ENCODE data around the gene ADGRV1.

ADGRV1 gene

DNA sequence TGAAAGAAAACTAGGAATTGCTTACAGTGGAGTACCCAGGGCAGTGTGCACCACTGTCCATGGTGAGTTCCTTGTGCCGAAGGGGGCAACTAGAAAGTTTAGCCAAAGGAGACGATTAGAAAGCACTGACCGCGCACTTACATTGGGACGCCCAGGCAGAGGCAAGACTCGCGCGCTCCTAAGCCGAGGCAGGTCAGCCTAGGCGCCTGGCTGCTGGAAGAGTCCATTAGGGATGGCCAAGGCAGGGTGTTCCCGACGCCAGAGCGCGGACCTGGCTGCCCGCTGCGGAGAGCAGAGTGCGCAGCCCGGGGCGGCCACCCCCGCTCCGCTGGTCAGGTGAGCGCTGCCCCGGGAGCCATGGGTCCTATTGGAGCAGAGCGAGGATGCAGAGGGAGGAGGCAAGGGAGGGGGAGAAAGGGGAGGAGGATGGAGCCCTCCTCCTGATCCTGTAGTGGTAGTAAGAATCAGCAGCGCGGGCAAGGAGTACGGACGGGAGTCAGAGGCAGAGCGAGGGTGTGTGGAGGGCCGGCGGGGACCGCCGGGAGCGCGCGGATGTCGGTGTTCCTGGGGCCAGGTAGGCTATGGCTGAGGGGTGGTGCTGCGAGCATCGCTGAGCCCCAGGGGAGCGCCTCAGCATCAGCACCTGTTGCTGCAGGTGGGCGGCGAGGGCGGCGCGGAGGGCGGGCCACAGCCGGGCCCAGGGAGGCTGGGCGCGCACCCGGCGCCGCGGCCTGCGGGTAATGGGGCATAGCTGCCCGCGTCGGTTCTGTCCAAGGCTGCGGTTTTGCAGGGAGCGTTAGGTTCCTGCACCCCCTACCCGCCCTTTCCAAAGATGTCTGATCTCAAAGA lies at the start of gene ADGRV1:
TSS of gene ADGRV1 (plus strand) at position 454 of the 849 bp plus-strand sequence. CDS start at position 553, 99 bp downstream.
- peak within 1 kb of the TSS; percentile 72 for H3K4me3 Mint-ChIP-seq
- no peak within 1 kb of the TSS for H3K27ac Mint-ChIP-seq
- H3K27me3 Mint-ChIP-seq = peaks cover 53% of the 10 kb centered on the region
- H3K9me3 Mint-ChIP-seq = no peaks in the 10 kb centered on the region
- H3K36me3 Mint-ChIP-seq = no peaks in the 10 kb centered on the region
- peaks cover 13% of the 10 kb centered on the region for H3K4me1 Mint-ChIP-seq

- Mint-ChIP-seq H3K4me3 (no peak overlapping the region), H3K9me3 (no peaks in the 10 kb centered on the region), H3K4me1 (peaks cover 6% of the 10 kb centered on the region), H3K27me3 (no peaks in the 10 kb centered on the region), H3K36me3 (peaks cover 12% of the 10 kb centered on the region), H3K27ac (no peak overlapping the region)
These were observed 48.2 kb upstream of the ADGRV1 start for GRCh38 chr5:90510438-90510837.

DNA sequence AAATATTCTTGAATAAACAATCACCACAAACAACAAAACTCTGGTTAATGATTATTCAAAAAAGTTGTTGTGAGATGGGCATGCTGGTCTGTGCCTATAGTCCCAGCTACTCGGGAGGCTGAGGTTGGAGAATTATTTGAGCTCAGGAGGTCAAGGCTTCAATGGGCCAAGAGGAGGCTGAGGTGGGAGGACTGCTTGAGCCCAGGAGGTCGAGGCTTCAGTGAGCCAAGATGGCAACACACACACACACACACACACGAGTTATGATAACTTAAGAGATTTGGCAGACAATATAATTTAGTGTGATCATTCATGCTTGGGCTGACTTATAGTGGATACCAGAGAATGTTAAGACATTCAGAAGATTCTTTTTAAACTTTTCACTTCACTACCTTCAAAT lies 44.1 kb upstream of the ADGRV1 start:
- Mint-ChIP-seq H3K27ac (peak overlapping the region; percentile 24), H3K4me1 (peaks cover 11% of the 10 kb centered on the region), H3K36me3 (peaks cover 12% of the 10 kb centered on the region), H3K4me3 (no peak overlapping the region), H3K27me3 (no peaks in the 10 kb centered on the region), H3K9me3 (no peaks in the 10 kb centered on the region)

GRCh38 chr5:90518661-90519060 lies 39.9 kb upstream of the ADGRV1 start:
- Mint-ChIP-seq H3K27me3 (no peaks in the 10 kb centered on the region), H3K4me3 (no peak overlapping the region), H3K36me3 (peaks cover 26% of the 10 kb centered on the region), H3K9me3 (no peaks in the 10 kb centered on the region), H3K4me1 (peaks cover 27% of the 10 kb centered on the region), H3K27ac (peak overlapping the region; percentile 36)

DNA sequence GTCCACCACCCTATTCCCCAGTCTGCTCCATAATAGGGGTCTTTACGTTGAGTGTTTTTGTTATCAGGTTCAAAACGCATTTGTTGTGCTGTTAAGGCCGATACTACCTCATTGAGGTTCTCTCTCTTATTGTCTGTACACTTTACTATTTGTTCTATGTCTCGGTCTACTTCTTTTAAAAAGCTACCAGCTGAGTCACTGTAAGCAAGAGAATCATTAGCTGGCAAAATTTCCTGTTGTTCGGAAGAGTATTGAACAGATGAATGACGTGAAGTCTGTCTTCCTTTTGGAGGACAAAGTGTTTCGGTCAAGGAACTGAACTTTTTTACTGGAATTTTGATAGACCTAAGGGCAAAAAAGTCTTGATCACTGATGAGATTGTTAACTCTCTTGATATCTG lies 39.5 kb upstream of the ADGRV1 start:
- no peaks in the 10 kb centered on the region for H3K9me3 Mint-ChIP-seq
- H3K4me3 Mint-ChIP-seq = no peak overlapping the region
- peaks cover 31% of the 10 kb centered on the region for H3K4me1 Mint-ChIP-seq
- no peaks in the 10 kb centered on the region for H3K27me3 Mint-ChIP-seq
- peak overlapping the region; percentile 36 for H3K27ac Mint-ChIP-seq
- H3K36me3 Mint-ChIP-seq = peaks cover 26% of the 10 kb centered on the region

DNA sequence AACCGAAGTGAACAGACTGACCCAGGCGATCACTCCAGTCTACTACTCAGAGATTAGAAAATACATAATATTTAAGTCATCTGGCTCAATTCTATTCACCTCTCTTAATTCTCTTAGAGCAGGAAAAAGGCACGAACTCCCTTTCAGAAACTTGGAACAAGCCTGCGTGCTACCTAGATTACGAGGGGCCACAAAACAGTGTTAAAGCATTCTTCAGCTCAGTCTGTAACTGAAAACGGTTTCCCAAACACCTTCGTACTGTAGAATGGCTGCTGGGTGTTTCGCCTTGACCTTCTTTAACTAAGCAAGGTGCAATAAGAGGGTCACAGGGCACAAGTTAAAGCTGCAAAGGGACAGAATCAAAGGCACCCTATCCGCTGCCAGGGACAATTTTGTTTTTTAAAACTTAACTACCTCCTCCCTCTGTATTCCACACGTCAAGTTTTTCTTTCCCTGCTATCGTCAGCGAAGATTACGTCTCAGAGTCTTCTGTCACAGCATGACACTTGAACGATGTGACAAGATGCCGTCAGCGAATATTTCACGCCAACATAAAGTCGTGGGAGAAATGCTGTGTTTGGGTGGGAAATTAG lies 29.9 kb upstream of the ADGRV1 start:
- Mint-ChIP-seq H3K4me3 (peak overlapping the region; percentile 99), H3K9me3 (no peaks in the 10 kb centered on the region), H3K27me3 (peaks cover 5% of the 10 kb centered on the region), H3K36me3 (peaks cover 5% of the 10 kb centered on the region), H3K4me1 (peaks cover 35% of the 10 kb centered on the region), H3K27ac (peak overlapping the region; percentile 76)

- Mint-ChIP-seq H3K4me3 (peak within 1 kb of the TSS; percentile 99), H3K9me3 (no peaks in the 10 kb centered on the region), H3K36me3 (peaks cover 5% of the 10 kb centered on the region), H3K27ac (peak within 1 kb of the TSS; percentile 97), H3K27me3 (peaks cover 9% of the 10 kb centered on the region), H3K4me1 (peaks cover 31% of the 10 kb centered on the region)
These were observed 29.2 kb upstream of the ADGRV1 start, which contains the start of gene LYSMD3 for GRCh38 chr5:90529194-90529938. TSS of gene LYSMD3 (minus strand) at chr5:90529584. CDS start at chr5:90525289, 4,295 bp downstream.

GRCh38 chr5:90529939-90530677 lies 28.5 kb upstream of the ADGRV1 start:
- Mint-ChIP-seq H3K27me3 (peaks cover 10% of the 10 kb centered on the region), H3K36me3 (peaks cover 4% of the 10 kb centered on the region), H3K27ac (peak overlapping the region; percentile 97), H3K9me3 (no peaks in the 10 kb centered on the region), H3K4me1 (peaks cover 27% of the 10 kb centered on the region), H3K4me3 (peak overlapping the region; percentile 99)

DNA sequence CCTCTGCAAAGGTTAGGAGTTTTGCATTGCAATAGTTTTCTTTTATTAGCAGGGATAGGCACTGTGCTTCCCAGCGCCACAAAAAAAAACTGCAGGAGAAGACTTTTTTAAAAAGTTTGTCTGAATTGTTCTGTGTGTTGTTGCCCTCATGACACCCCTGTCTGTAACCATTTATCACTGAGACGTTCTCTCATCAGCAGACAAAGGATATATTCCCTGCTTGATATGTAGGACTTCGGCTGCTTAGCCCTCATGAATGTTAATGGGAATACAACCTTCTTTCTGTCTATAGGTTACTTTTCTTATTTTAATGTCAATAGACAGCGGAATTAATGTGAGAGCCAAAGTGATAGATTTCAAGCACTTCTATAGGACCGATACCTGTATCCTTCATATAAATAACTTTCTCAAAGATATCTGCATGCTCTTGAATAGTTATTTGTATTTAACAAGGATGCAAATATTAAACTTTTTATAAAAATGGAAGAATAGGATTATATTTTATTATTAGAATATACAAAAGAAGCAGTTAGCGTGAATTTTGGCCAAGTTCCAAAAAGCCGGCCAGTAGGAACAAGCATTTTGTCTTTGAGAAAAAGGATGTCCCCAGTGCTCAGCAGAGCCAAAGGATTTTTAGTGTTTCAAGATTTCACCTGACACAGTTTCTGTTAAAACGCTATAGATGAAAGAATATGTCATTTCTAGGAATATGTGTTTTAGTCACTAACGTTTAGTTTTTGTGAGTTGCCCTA lies 27.7 kb upstream of the ADGRV1 start:
- Mint-ChIP-seq H3K36me3 (peaks cover 2% of the 10 kb centered on the region), H3K27me3 (peaks cover 16% of the 10 kb centered on the region), H3K4me1 (peaks cover 23% of the 10 kb centered on the region), H3K27ac (no peak overlapping the region), H3K4me3 (no peak overlapping the region), H3K9me3 (no peaks in the 10 kb centered on the region)

GRCh38 chr5:90533794-90534193 lies 24.8 kb upstream of the ADGRV1 start:
- H3K4me1 Mint-ChIP-seq = no peaks in the 10 kb centered on the region
- no peak overlapping the region for H3K4me3 Mint-ChIP-seq
- H3K27ac Mint-ChIP-seq = no peak overlapping the region
- H3K9me3 Mint-ChIP-seq = no peaks in the 10 kb centered on the region
- H3K36me3 Mint-ChIP-seq = no peaks in the 10 kb centered on the region
- peaks cover 18% of the 10 kb centered on the region for H3K27me3 Mint-ChIP-seq

GRCh38 chr5:90534922-90535321 lies 23.7 kb upstream of the ADGRV1 start:
- Mint-ChIP-seq H3K4me1 (no peaks in the 10 kb centered on the region), H3K9me3 (no peaks in the 10 kb centered on the region), H3K4me3 (no peak overlapping the region), H3K27ac (no peak overlapping the region), H3K27me3 (peaks cover 21% of the 10 kb centered on the region), H3K36me3 (no peaks in the 10 kb centered on the region)

- Mint-ChIP-seq H3K27me3 (peaks cover 28% of the 10 kb centered on the region), H3K4me3 (no peak overlapping the region), H3K36me3 (no peaks in the 10 kb centered on the region), H3K4me1 (no peaks in the 10 kb centered on the region), H3K9me3 (no peaks in the 10 kb centered on the region), H3K27ac (peak overlapping the region; percentile 47)
These were observed 15.6 kb upstream of the ADGRV1 start for GRCh38 chr5:90542827-90543519.

- H3K4me3 Mint-ChIP-seq = no peak overlapping the region
- H3K36me3 Mint-ChIP-seq = no peaks in the 10 kb centered on the region
- H3K4me1 Mint-ChIP-seq = no peaks in the 10 kb centered on the region
- no peak overlapping the region for H3K27ac Mint-ChIP-seq
- peaks cover 27% of the 10 kb centered on the region for H3K27me3 Mint-ChIP-seq
- no peaks in the 10 kb centered on the region for H3K9me3 Mint-ChIP-seq
These were observed 13.1 kb upstream of the ADGRV1 start for GRCh38 chr5:90545511-90545910.

DNA sequence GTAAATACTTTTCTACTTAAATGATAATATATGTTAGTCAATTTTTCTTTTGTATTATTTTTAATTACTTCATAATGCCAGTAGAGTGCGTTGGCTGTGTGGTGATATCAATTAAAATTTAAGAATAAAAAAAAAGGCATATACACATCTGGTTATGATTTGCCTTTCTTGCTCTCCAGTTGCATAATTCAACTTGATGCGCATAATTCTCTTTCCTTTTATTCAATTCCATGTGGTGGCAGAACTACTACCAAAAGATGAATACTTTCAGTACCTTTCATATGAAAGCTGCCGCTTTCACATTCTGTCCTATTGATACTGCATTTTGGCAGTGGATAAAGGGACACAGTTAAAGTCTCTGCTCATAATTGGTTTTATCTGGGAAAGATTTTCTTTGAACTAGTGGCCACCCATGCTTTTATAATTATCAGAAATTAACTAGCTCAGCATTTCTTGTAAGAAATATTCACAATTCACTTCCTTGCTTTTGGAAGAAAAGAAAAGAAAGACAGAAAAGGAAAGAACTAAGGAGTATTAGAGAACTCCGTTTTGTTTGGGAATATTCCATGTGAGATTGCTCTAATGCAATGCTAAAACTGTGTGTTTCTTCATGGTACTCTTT lies 12.3 kb upstream of the ADGRV1 start:
- H3K4me3 Mint-ChIP-seq = no peak overlapping the region
- peaks cover 27% of the 10 kb centered on the region for H3K27me3 Mint-ChIP-seq
- no peaks in the 10 kb centered on the region for H3K4me1 Mint-ChIP-seq
- no peaks in the 10 kb centered on the region for H3K9me3 Mint-ChIP-seq
- H3K27ac Mint-ChIP-seq = no peak overlapping the region
- no peaks in the 10 kb centered on the region for H3K36me3 Mint-ChIP-seq
